HG03066 (cell line): Measurements from ENCODE around the gene PTRH2.
"Not testable (repeated sequence)": the region's sequence is repeated elsewhere in the genome, so short reads cannot be mapped to it uniquely, and the experiment has no call there.

ENCODE experiments used
- ATAC-seq: cut with Tn5 transposase; IDR thresholded peaks from one replicate; pipeline ENCODE4 v1.9.1; 2021; ENCODE audit warnings: low read depth; ENCODE audit not compliant: unreplicated experiment

Gene PTRH2

DNA sequence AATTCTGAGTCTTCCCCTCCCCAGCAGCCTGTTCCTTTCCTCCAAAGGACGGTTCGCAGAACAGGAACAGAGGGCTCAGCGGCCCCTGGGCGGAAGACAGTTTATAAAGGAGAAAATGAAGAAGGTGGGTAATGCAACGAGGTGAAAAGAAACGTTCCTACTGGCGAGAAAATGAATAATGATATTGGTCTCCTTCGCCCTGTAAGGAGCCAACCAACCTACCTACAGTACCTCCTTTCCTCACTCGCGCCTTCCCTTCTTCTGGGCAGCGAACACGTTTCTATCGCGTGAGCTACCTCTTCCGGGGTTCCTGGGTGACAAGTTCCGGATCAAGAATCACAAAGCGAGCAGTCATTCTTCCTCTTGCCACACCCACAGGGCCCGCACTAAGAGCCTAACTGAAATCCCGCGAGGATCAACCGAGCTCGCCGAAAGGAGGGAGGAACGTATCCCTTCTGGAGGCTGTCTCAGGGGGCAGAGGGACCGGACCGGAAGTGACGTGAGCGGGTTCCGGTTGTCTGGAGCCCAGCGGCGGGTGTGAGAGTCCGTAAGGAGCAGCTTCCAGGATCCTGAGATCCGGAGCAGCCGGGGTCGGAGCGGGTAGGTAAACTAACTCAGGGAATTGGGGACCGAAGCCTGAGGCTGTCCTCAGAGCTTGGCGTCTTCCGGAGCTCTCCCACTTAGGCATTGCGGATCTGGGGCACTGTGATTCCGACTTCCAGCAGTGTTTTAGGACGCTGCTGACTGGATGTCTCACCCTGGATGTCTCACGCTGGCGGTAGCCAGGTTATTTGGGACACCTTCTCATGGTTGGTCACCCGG, at the start of gene PTRH2, which contains the start of gene VMP1:
TSS of gene PTRH2 (minus strand) at position 282 of the 822 bp plus-strand sequence. CDS start 9,452 bp downstream, outside the sequence.
TSS of gene VMP1 (plus strand) at position 506 of the 822 bp plus-strand sequence. CDS start 23,793 bp downstream, outside the sequence.
- ATAC-seq: peak; percentile 97

DNA sequence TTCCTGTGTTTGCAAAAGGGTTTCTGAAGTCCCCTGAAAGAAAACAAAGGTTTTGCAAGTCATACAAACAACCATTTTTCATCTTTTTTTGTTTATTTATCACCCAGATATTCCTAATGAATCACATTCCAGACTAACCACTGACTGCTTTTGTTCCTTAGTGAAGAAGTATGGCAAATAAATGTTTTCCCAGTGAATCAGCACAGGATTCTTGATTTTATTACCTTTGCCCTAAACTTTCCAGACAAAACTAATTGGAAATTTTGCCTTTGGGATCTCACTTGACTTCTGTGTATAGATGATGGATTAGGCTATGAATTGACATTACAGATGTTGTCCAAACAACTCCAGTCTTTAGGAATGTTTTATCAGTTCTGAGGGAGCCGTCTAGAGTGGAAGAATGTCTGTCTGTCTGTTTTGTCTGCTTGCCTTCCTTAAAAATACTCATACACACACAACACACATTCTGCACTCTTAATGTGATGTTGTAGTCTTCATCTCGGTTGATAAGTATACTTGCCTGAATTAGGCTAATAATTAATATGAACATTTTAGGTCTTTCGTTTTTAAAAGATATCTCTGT, 49.1 kb upstream of the PTRH2 start:
- ATAC-seq: no peak

DNA sequence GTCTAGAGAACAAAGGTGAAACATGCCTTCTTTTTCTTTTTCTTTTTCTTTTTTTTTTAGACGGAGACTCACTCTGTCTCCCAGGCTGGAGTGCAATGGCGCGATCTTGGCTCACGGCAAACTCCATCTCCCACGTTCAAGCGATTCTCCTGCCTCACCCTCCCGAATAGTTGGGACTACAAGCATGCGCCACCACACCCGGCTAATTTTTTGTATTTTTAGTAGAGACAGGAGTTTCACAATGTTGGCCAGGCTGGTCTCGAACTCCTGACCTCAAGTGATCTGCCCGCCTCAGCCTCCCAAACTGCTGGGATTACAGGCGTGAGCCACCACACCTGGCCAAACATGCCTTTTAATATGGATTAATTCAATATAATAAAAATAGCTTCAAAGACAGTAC, 47.8 kb upstream of the PTRH2 start:
- ATAC-seq: not testable (repeated sequence)

DNA sequence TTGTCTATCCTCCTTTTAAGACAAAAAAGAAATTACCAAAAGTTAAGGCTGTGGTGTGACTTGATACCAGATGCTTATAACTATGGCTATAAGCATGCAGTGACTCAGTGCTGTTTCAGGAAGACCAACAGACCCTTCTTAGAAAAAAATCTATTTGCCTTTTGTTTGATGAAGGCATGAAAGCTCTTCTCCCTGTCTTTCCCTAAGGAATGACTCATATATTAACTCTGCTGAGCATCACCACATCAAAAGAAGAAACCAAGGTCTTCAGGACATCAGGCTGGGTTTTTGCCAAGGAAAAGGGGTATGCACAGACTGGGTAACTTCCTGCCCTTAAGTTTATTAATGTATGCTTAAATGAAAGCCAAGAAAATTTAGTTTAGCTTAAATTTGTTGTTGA, 47.3 kb upstream of the PTRH2 start:
- ATAC-seq: no peak

DNA sequence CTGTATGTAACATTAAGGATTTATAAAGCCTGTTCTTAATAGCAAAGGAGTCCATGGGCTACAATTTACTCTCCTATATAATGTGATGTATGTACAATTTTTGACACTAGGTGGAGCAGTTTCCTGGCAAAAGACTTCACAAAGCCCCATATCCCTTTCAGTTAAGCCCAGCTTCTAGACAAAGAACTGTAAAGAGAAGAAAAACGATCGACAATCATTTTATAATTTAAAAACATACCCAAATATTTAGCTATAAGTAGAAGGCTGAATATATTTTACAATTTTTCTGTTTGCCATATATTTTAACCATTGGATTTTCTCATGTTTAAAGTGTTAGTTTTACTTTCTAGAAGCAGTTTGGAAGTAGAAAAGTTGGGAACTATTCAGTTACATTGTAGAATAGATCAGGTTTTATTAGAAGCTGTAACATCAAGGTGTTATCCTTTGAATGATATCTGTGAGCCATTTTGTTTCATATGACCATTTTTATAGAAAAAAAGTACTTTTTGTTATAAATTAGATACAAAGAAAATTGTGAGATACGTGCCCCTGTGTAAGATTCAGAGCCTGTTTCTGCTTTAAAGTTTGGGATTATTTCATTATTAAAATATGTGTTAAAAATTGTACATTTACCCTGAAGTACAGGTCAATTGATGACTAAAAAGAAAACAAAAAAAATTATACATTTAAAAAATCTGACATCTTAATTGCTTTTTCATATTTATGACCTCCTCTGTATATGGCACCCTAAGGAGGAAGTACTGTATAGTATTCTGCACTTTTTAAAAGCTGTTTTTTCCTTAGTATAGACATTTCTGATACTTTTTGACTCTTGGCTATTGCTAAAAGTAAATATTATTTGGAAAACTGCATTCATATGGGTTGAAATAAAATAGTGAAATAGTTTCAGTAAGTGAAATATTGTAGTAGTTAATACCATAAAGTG, 46.6 kb upstream of the PTRH2 start:
- peak; percentile 60 for ATAC-seq

DNA sequence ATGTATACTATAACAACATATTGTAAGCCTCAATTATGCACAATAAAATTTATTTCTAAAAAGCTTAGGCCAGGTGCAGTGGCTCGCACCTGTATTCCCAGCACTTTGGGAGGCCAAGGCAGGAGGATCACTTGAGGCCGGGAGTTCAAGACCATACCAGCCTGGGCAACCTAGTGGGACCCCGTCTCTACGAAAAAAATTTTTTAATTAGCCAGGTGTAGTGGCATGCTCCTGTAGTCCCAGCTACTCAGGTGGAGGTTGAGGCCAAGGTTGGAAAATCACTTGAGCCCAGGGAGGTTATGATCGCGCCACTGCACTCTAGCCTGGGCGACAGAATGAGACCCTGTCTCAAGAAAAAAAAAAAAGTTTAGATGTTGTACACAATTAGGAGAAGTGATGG, 45.7 kb upstream of the PTRH2 start:
- peak; percentile 5 for ATAC-seq

DNA sequence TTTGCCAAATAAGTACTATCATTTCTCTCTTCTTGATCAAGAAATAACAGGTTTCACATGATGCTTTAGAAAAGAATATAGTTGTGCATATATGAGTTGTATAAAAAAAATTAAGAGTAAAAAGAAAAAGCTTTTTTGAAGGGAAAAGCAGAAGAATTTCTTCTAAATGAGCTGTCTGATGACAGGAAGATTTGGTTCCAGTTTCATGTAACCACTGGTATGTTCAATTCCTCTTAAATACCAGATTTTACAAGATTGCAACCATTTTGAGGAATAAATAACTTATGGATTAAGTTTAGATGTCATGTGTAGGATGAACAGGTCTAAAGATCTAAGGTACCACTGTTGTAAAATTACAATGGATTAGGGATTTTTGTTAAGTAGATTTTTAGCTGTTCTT, 45.2 kb upstream of the PTRH2 start:
- ATAC-seq: no peak

DNA sequence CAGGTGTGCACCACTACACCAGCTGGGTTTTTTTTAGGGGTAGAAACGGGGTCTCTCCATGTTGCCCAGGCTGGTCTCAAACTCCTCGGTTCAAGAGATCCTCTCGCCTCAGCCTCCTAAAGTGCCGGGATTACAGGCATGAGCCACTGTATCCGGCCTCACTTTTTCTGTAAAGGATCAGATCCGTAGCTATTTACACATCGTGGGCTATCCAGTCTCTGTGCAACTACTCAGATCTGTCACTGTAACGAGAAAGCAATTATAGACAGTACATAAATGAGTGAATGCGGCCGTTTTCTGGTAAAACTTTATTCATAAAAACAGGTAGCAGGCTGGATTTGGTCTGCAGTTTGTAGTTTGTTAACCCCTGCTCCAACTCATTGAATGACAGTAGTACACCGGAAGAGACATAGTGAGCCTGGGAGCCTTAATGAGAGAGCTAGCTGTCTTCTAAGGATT, 44.8 kb upstream of the PTRH2 start:
- no peak for ATAC-seq

DNA sequence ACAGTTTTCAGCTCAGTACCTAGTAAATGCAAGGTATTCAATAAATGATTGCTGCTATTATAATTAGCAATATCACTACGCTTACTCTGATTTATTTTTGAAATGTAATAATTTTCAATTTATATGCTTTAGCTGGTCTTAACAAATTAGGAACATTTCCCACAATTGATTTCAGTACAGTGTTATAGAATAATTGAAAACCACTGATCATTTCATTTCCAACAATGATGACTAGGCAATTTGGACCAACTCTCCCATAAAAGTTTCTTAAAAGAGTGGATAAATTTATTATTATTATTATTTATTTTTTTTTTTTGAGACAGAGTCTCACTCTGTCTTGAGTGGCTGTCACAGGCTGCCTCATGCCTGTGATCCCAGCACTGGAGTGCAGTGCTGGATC, 41.4 kb upstream of the PTRH2 start:
- no peak for ATAC-seq

DNA sequence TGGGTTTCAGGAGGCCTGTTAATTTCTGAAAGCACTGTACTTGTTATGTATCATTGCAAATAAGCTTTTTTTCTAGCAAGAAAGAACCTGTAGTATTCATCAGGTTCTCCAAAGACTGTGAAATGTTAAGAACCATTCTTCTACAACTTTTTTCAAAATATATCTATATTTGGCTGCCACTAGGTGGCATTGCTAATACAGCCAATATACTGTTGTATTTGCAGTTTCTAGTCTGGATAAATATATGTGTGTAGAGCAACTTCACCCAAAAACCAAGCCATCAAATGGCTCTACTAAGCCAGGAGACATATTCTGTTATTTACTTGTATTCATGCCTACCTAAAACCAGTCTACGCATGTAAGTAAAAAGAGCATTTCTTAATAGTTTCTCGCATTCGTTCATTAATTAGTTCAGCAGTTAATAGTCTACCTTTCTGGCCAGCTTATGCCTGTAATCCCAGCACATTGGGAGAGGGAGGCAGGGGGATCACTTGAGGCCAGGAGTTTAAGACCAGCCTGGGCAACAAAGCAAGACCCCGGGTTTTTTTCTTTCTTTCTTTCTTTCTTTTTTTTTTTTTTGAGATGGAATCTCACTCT, 39.7 kb upstream of the PTRH2 start:
- ATAC-seq: no peak

DNA sequence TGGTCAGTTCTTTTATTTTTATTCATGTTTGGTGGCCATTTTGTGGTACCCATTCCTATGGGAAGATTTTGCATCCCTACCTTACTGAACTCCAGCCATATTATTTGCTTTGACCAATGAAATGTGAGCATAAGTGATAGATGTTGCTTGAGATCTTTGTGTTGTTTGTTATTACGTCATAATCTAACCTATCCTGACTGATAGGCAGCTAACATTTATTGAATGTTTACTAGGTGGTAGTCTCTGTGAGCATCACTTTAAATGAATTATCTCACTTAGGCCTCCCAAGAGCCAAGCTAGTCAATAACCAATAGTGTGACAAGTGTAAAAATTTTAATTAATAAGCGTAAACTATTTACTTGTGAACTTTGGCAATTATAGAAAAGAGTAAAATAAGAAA, 37.8 kb upstream of the PTRH2 start:
- no peak for ATAC-seq

DNA sequence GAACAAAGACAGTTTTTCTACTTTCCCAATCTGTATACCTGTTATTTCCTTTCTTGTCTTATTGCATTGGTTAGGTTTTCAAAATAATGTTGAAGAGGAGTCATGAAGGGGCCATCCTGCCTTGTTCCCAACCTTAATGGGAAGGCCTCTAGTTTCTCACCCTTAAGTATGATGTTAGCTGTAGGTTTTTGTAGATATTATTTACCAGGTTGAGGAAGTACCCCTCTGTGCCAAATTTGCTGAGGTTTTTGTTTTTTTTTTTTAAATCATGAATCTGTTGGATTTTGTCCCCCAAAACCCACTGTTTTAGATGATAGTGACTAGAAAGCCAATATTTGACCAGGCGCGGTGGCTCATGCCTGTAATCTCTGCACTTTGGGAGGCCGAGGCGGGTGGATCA, 36.6 kb upstream of the PTRH2 start:
- no peak for ATAC-seq

DNA sequence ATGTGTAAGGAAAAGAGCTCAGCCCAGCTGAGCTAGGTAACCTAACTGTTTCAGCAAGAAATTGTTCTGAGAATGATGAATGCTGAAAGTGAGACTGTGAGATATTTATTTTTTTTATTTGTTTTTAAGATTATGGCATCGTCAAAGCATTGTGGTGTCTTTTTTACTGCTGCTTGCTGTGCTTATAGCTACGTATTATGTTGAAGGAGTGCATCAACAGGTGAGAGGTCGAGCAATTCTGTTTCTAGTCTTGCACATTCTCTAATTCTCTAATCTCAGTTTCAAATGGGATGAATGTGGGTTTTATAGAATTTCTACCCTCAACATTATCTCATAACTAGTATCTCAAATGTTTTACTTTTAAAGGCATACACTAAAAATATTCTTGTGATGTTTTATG, 30.1 kb upstream of the PTRH2 start:
- no peak for ATAC-seq

DNA sequence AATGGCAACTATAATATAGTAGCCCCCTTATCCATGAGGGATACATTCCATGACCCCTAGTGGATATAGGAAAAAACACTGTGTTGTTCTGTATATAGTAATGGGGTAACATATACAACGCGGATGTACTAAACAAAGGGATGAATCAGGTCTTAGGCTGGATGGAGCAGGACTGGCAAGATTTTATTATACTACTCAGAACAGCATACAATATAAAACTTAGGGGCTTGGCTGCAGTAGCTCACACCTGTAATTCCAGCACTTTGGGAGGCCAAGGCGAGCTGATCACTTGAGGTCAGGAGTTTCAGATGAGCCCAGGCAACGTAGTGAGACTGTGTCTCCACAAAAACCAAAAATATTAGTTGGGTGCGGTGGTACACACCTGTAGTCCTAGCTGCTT, 27.0 kb upstream of the PTRH2 start:
- ATAC-seq: no peak

DNA sequence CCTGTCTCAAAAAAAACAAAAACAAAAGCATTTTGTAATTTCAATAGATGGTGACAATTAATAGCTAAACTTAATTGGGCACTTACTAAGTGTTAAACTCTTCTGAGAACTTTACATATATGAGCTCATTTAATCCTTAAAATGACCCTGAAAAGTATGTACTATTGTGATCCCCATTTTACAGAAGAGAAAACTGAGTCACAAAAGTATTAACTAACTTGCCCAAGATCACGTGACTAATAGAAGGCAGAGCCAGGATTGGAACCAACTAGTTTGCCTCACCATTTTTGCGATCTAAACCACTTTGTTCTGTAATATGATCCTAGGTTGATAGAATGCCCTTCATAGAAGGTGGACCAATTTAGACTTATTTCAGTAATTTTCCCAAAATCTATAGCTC, 26.5 kb upstream of the PTRH2 start:
- no peak for ATAC-seq

DNA sequence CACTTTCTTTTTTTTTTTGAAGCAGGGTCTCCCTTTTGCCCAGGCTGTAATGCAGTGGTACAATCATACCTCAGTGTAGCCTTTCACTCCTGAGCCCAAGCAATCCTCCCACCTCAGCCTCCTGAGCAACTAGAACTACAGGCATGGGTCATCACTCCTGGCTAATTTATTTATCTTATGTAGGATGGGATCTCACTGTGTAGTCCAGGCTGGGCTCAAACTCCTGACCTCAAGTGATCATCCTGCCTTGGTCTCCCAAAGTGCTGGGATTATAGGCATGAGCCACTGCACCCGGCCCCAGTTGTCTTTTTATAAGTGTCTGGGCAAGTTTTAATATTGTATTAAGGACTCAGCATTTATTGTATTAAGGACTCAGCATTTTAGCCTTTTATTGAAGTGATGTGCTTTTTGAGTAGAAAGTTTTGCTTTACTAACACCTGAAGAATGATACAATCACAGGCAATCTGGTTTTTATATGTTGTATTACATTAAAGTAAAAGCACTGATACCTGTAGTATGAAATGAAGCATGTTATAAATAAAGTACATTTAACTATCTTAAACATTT, 23.1 kb upstream of the PTRH2 start:
- ATAC-seq: no peak

DNA sequence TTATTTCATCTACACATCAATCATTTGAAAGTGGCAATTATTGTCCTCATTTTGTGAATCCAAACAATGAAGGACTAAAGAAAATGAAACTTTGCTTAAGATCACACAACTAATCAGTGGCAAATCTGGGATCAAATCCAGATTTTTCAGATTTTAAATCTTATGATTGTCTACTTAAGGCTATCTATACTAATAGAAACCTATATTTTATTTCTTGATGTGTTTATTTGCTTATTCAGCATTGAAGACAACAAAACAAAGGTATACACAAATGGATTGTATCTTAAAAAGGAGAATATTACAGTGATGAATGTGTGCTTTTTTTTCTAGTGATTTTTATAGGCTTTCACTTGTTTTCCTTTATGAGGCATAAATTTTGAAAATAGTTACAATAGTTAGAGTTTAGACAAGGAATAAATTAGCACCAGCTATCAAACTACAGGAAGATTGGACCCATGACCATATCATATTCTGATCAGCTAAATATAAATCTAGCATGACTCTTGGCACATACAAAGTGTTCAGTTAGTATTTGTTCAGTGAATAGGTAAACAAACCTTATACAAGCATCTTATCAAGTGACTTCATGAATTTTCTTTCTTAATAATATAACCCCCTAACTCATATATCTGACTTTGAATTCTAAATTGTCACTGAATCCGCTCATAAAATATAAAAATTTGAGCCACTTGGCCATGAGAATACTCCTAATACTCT, 20.7 kb upstream of the PTRH2 start:
- ATAC-seq: no peak

DNA sequence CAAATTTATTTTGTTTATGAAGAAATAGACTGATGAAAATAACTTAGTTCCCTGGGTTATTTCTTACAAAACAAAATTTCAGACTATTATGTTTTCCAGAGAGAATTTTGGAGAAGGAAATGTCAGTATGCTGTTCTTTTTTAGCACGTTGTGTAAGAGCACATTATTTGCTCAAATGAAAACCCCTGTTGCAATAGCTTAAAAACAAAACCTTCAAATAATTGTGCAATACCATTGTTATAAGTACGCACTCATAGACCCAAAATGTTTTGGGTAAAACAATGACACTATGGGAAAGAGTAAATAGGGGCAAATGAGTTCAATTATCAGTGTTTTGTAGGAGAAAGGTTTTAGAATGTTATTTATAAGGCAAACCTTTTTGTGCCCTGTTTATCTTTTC, 18.5 kb upstream of the PTRH2 start:
- ATAC-seq: no peak

DNA sequence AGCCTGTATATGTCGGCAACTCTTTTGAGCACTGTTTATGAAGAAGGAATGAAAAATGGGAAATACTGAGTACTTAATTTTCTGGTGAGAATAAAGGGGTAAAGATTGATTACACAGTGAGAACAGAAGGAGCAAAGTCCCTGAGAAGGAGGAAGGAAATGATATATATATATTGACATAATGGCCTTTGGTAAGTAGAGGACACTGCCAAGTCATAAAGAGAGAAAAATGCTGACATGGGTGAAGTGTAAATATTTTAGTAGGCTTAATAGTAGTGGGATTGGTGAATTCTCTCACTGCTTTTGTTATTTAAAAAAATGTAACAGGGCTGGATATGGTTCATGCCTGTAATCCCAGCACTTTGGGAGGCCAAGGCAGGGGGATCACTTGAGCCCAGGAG, 16.4 kb upstream of the PTRH2 start:
- no peak for ATAC-seq

DNA sequence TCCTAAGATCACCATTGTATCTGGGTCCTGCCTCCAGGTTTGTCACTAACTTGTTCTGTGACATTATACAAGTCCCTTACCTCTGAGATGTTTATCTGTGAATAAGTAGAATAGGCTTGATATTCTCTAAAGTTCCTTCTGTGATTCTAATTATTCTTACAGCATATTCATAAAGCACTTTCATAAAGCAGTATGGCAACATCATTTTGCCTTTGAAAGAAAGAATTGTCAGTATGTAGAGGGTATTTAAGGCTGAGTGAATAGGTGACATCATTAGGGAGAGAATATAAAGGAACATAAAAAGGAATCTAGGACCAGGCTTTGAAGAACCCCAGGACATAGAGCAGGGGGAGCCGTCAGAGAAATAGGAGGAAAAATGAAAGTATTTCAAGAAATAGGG, 15.8 kb upstream of the PTRH2 start:
- no peak for ATAC-seq
